Left lung (tissue), 10 donors: ENCODE results near the gene SEC22B. TPM values are rescaled to one million over a fixed set of nuclear protein-coding genes. Genes with fewer than 3 reads are reported as not detected.
"Not testable (repeated sequence)": the region's sequence is repeated elsewhere in the genome, so short reads cannot be mapped to it uniquely, and the experiment has no call there.

Experiments used
- ATAC-seq: fragments of 200-7000 bp; cut with Tn5 transposase; one replicate; pipeline ENCODE4 v1.9.1; 2020; ENCODE audit warnings: moderate library complexity
- DNase-seq, 4 donors: peaks; one replicate each; pipeline ENCODE4 v3.0.0-alpha.2; 2013 to 2020
- H3K27ac ChIP-seq, 2 donors: fragments of 200-600 bp; sonication (generic) in 1 of 2; one replicate each; pipeline versions ENCODE4 v1.5.0 to v1.8.0; 2020 to 2021
- H3K27me3 ChIP-seq, 2 donors: fragments of 200-600 bp; sonication (generic) in 1 of 2; one replicate each; pipeline versions ENCODE4 v1.5.0 to v1.8.0; 2020 to 2021
- H3K36me3 ChIP-seq, 2 donors: fragments of 200-600 bp; sonication (generic) in 1 of 2; one replicate each; pipeline versions ENCODE4 v1.5.0 to v1.8.0; 2020 to 2021
- H3K4me1 ChIP-seq, 2 donors: fragments of 200-600 bp; one replicate each; pipeline ENCODE4 v1.8.0; 2021
- H3K4me3 ChIP-seq, 2 donors: fragments of 200-600 bp; sonication (generic) in 1 of 2; one replicate each; pipeline versions ENCODE4 v1.5.0 to v1.8.0; 2020 to 2021; ENCODE audit warnings: mild to moderate bottlenecking in 1 of 2
- H3K9me3 ChIP-seq, 2 donors: fragments of 200-600 bp; sonication (generic) in 1 of 2; one replicate each; pipeline versions ENCODE4 v1.5.0 to v1.8.0; 2020 to 2021
- intact Hi-C, 2 donors: fragments of 100-400 bp; cut with DNase I; formaldehyde crosslinking; loops; one replicate each; pipeline versions ENCODE4 v1.11.2 to v1.14.2; 2022
- polyA plus RNA-seq, 6 donors: library from polyadenylated mRNA; unstranded; fragments of 120-200 nt; gene quantifications; one replicate each; pipeline ENCODE4 v1.2.1, GENCODE V29; 2013; ENCODE audit not compliant: insufficient read length in 6 of 6
- total RNA-seq, 2 donors: library from RNA; stranded (reverse); fragmentation: NEBNext Ultra II Directional; extraction: Animal tissue kit (Norgen Biotek cat#: 25700); gene quantifications; one replicate each; pipeline ENCODE4 v1.2.1, GENCODE V29; 2021
- TF ChIP-seq, protein P1 (sequence below), 2 donors: fragments of 200-600 bp; sonication (generic) in 1 of 2; IDR thresholded peaks; one replicate each; pipeline versions ENCODE4 v1.5.0 to v1.8.0; 2021; ENCODE audit warnings: antibody characterized with exemption in 2 of 2
- donor health status: DM: no; HTN: yes; CAD: no.
- donor health status: DM: no; HTN: no; CAD: no.

Gene SEC22B
- total and polyA plus RNA-seq, 8 donors, result 34.2 to 44.7 (median 39.1) TPM

DNA sequence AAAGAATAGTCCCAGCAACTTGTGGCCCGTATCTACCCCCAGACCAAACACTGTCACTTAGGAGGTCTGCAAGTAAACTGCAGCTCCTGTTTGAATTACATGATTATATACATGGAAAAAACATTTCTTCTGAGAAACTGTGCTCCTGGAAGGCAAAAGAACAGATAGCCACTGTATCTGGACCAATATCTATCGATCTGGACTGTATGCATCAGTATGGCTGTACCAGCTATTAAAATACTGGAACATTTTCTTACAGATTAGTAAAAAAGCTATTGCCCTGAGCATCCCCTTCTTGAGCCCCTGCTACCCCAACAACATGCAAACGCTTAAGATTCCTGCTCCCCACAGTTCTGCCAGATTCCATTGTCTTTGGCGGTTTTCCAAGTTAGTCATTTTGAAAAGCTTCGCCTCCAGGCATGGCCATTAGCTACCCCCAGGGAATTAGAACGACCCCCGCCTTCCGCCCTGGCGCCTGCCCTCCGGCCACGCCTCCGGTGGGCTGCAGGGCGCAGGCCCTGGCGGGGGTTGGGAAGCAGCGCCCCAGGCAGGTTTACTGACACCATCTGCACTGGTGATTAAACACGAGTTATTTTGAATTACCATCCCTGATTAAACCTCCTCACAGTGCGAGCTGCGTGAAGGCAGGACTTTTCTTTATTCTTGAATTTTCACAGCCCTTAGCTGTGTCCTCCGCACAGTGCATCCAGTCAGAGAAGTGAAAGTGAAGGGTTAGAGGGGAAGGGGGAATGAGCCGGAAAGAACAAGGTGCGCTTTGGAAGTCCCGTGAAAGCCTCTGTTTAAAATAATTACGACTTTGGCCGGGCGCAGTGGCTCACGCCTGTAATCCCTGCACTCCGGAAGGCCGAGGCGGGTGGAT, 3.7 kb upstream of the SEC22B start:
- DNase-seq (peak in 3 of 4 donors; percentile 47 to 63 (median 60)), ATAC-seq (peak; percentile 41)
- H3K9me3 ChIP-seq, H3K27me3 ChIP-seq, H3K36me3 ChIP-seq, H3K4me1 ChIP-seq, intact Hi-C loops: not testable (repeated sequence)
- Histone ChIP-seq H3K4me3 (peak overlapping the region; percentile 7 to 18), H3K27ac (peak overlapping the region; percentile 63 to 64)

DNA sequence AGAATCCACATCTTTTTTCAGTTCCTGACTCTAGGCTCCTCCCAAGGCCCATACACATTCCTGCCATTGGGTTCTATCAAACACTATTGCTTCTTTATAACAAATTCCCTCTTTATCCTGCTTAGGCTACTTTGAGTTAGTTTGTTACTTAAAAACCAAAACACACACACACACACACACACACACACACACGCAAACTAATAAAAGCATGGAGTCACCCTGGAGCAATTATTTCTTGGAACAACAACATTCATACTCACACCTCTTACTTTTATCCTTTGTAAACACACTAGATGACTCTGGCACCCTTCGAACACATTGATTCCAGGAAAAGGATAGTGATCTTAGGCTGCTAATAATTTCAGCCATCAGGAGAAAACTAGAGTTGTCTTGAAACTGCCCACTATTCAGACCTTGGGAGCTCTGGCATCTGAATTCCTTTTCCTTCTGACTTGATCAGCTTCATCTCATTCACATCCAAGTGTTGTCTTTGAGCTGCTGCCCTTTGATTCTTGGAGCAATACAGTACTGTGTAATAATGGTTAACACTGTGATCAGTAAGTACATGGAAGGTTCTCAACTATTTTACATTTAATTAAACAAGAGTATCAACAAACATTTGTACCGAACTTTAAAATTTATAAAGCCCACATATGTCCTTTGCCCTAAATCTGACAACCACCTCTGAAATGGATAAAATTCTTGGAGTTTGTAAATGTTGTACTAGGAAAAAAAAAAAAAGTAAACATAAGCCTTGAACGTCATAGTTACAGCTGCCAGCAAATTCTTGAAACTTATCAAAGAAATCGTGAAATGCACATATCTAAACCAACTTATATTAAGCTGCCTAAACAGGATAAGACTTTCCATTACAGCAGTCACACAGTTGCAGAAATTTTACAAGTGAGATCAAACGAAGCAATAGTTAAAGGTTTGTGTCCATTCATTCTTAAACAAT, 2.8 kb upstream of the SEC22B start:
- H3K27me3 ChIP-seq, result no peaks in the 10 kb centered on the region
- no peak overlapping the region for H3K4me3 ChIP-seq
- DNase-seq (peak in 2 of 4 donors; percentile 61 to 76), ATAC-seq (peak; percentile 1)
- TF ChIP-seq, protein P1, sequence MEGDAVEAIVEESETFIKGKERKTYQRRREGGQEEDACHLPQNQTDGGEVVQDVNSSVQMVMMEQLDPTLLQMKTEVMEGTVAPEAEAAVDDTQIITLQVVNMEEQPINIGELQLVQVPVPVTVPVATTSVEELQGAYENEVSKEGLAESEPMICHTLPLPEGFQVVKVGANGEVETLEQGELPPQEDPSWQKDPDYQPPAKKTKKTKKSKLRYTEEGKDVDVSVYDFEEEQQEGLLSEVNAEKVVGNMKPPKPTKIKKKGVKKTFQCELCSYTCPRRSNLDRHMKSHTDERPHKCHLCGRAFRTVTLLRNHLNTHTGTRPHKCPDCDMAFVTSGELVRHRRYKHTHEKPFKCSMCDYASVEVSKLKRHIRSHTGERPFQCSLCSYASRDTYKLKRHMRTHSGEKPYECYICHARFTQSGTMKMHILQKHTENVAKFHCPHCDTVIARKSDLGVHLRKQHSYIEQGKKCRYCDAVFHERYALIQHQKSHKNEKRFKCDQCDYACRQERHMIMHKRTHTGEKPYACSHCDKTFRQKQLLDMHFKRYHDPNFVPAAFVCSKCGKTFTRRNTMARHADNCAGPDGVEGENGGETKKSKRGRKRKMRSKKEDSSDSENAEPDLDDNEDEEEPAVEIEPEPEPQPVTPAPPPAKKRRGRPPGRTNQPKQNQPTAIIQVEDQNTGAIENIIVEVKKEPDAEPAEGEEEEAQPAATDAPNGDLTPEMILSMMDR (IDR thresholded peaks at IDR 0.05), result no peak
- H3K4me1 ChIP-seq, result peaks cover 7 to 10% of the 10 kb centered on the region in 2 donors
- H3K9me3 ChIP-seq, result no peaks in the 10 kb centered on the region
- peak overlapping the region; percentile 63 to 64 for H3K27ac ChIP-seq
- no peaks in the 10 kb centered on the region for H3K36me3 ChIP-seq
- intact Hi-C loops, result no loop called here

- H3K27ac ChIP-seq, H3K4me3 ChIP-seq, H3K36me3 ChIP-seq, DNase-seq, H3K9me3 ChIP-seq, H3K4me1 ChIP-seq, ATAC-seq, intact Hi-C loops, H3K27me3 ChIP-seq: not testable (repeated sequence)
Observed at GRCh38 chr1:120178058-120178457, 1.7 kb upstream of the SEC22B start.

DNA sequence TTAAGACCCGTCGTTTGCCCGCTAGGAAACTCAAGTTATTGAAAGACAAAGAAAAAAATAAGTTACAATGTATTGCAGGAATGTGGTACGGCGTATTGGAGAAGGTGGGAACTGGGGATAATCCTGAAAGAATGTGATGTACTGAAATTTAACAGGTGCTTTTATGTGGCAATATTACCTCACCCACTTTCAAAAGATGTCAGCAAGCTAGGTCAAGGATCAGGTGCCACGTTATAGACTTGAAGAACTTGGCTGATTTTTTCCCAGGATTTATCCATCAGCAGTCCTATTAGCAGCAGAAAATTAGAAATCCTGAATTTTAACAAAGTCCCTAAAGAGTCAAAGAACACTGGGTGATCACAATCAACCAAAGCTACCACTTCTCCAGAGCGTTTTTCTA, 632 bp downstream of the SEC22B start:
- H3K9me3 ChIP-seq, intact Hi-C loops, H3K27me3 ChIP-seq, H3K4me1 ChIP-seq, H3K36me3 ChIP-seq: not testable (repeated sequence)
- Histone ChIP-seq H3K4me3 (peak overlapping the region; percentile 65 to 92), H3K27ac (peak overlapping the region; percentile 90 to 96)
- ATAC-seq (peak; percentile 9), DNase-seq (peak in 1 of 4 donors; percentile 21)

GRCh38 chr1:120164761-120165160, 11.6 kb downstream of the SEC22B start:
- intact Hi-C loops, H3K36me3 ChIP-seq, H3K9me3 ChIP-seq, DNase-seq, H3K4me1 ChIP-seq, H3K4me3 ChIP-seq, ATAC-seq, H3K27me3 ChIP-seq, H3K27ac ChIP-seq: not testable (repeated sequence)

DNA sequence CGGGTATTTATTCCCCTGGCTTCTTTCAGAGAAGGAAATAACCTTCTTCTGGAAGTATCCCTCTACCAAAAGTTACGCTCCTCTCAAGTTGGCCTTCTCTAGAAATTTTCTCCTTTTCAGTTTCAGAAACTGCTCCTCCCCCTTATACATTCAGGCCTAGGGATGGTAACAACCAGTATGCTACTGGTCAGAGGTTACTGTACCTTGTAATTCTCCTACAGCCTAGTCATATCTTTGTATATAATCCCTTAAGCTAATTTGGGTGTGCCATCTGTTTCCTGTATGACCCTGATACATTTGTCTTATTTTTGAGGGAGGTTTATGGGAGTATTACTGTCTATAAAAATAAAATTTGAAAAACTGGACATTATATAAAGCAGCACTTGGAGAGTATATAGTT, 14.3 kb downstream of the SEC22B start:
- H3K27me3 ChIP-seq, H3K9me3 ChIP-seq, H3K4me3 ChIP-seq, ATAC-seq, H3K27ac ChIP-seq, DNase-seq, H3K36me3 ChIP-seq, intact Hi-C loops, H3K4me1 ChIP-seq: not testable (repeated sequence)

GRCh38 chr1:120158495-120158894, 17.8 kb downstream of the SEC22B start:
- H3K27me3 ChIP-seq, H3K27ac ChIP-seq, intact Hi-C loops, H3K4me3 ChIP-seq, H3K9me3 ChIP-seq, H3K4me1 ChIP-seq, DNase-seq, ATAC-seq: not testable (repeated sequence)
- H3K36me3 ChIP-seq, result peaks cover 0 to 14% of the 10 kb centered on the region in 2 donors

GRCh38 chr1:120158086-120158485, 18.2 kb downstream of the SEC22B start:
- H3K9me3 ChIP-seq, intact Hi-C loops: not testable (repeated sequence)
- ATAC-seq, result peak; percentile 80

DNA sequence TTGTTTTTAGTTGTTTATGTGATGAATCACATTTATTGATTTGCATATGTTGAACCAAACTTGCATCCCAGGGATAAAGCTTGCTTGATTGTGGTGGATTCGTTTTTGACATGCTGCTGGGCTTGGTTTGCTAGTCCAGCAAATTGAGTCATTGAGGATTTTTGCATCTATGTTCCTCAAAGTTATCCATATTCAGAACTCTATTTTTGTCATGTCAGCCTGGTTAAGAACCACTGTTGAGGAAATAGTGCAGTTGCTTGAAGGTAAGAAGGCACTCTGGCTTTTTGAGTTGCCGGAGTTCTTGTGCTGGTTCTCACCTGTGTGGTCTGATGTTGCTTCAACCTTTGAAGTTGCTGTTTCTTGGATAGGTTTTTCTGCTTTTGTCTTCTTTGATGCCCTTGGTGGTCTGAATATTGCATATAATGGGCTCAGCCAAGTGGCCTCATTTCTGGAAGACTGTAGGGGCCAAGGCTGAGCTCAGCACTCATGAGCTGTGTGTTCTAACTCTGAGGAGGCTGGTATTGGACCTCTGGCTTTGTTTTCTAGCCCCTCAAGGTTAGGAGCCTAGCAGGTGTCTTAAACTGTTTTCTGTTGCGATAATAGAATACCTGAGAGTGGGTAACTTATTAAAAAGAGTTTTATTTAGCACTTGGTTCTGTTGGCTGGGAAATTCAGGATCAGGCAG, 26.0 kb downstream of the SEC22B start:
- ATAC-seq, H3K36me3 ChIP-seq, H3K4me3 ChIP-seq, H3K27me3 ChIP-seq, DNase-seq, H3K4me1 ChIP-seq, intact Hi-C loops, H3K27ac ChIP-seq, H3K9me3 ChIP-seq: not testable (repeated sequence)

More at GRCh38 chr1:120158086-120158485, 18.2 kb downstream of the SEC22B start:
- not testable (repeated sequence) for H3K4me3 ChIP-seq, H3K4me1 ChIP-seq, DNase-seq, H3K27me3 ChIP-seq, H3K27ac ChIP-seq
- H3K36me3 ChIP-seq, result peaks cover 0 to 14% of the 10 kb centered on the region in 2 donors

DNA sequence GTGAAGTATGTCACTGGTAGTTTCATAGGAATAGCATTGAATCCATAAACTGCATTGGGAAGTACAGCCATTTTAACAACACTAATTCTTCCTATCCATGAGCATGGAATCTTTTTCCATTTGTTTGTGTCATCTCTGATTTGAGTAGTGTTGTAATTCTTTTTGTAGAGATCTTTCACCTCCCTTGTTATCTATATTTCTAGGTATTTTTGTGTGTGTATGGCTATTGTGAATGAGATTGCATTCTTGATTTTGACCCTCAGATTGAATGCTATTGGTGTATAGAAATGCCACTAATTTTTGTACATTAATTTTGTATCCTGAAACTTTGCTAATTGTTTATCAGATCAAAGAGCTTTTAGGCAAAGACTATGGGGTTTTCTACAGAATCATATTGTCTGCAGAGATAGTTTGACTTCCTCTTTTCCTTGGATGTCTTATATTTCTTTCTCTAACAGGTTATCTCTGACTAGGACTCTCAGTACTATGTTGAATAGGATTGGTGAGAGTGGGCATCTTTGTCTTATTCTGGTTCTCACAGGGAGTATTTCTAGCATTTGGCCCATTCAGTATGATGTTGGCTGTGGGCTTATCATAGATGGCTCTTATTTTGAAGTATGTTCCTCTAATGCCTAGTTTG, 26.8 kb downstream of the SEC22B start:
- H3K4me1 ChIP-seq, ATAC-seq, H3K27me3 ChIP-seq, H3K9me3 ChIP-seq, H3K27ac ChIP-seq, DNase-seq, intact Hi-C loops, H3K36me3 ChIP-seq, H3K4me3 ChIP-seq: not testable (repeated sequence)

DNA sequence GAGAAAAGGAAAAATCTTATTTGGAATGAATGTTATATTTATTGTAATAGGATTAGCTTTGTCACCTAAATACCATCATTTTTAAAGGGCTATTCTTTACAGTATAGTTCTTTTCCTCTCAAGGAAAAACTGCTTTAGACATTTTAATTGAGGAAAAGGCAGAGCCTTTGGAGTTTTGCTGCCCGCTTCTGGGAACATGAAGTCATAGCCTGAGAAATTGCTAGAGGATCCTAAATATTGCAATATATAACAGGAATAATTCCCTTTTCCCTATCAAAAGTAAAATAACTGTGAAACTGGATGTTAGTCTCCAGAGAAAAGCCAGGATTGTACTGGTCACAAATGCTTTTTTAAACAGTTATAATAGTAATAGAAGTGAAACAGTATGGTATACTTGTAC, 30.5 kb downstream of the SEC22B start:
- intact Hi-C loops, H3K27ac ChIP-seq, H3K9me3 ChIP-seq, H3K36me3 ChIP-seq, DNase-seq, H3K27me3 ChIP-seq, H3K4me3 ChIP-seq: not testable (repeated sequence)
- ATAC-seq, result peak; percentile 56
- H3K4me1 ChIP-seq, result peaks cover 0 to 16% of the 10 kb centered on the region in 2 donors
